Activated T-cell treated with anti-CD3 and anti-CD28 coated beads, Interleukin-2, amount 50 U/mL, for 4 hours (primary cell): ENCODE results near the gene OOSP1. TPM values are rescaled to one million over a fixed set of nuclear protein-coding genes. Genes with fewer than 3 reads are reported as not detected.
"Not testable (repeated sequence)": the region's sequence is repeated elsewhere in the genome, so short reads cannot be mapped to it uniquely, and the experiment has no call there.

Source experiments
- ATAC-seq, 2 donors: fragments of 200-7000 bp; cut with Tn5 transposase; one replicate each; pipeline ENCODE4 v1.10.0; 2021
- DNase-seq: peaks from one replicate; pipeline ENCODE4 v3.0.0-alpha.2; 2020
- H3K27me3 Mint-ChIP-seq: one replicate; pipeline ENCODE4 v1.8.0; 2021; ENCODE audit warnings: low read depth, mixed read lengths
- H3K36me3 Mint-ChIP-seq: one replicate; pipeline ENCODE4 v1.8.0; 2022; ENCODE audit warnings: mixed read lengths; ENCODE audit not compliant: insufficient read depth
- H3K4me1 Mint-ChIP-seq: one replicate; pipeline ENCODE4 v1.8.0; 2021; ENCODE audit warnings: low read depth, mixed read lengths
- H3K4me3 Mint-ChIP-seq: one replicate; pipeline ENCODE4 v1.8.0; 2021; ENCODE audit warnings: mild to moderate bottlenecking, moderate library complexity, mixed read lengths
- H3K9me3 Mint-ChIP-seq: one replicate; pipeline ENCODE4 v1.8.0; 2021; ENCODE audit warnings: mixed read lengths
- total RNA-seq, 3 donors: library from RNA; stranded (reverse); gene quantifications; one replicate each; pipeline ENCODE4 v1.2.1, GENCODE V29; 2021

The OOSP1 gene
- total RNA-seq = not detected

- H3K9me3 Mint-ChIP-seq = no peaks in the 10 kb centered on the region
- no peak within 1 kb of the TSS for H3K4me3 Mint-ChIP-seq
- H3K27me3 Mint-ChIP-seq = no peaks in the 10 kb centered on the region
- no peak for ATAC-seq
- DNase-seq = no peak
- H3K36me3 Mint-ChIP-seq = no peaks in the 10 kb centered on the region
- no peaks in the 10 kb centered on the region for H3K4me1 Mint-ChIP-seq
Observed at GRCh38 chr11:59938132-59938531, at the start of gene OOSP1. OOSP1 (plus strand) TSS chr11:59938432; CDS start chr11:59938455, 23 bp downstream.

DNA sequence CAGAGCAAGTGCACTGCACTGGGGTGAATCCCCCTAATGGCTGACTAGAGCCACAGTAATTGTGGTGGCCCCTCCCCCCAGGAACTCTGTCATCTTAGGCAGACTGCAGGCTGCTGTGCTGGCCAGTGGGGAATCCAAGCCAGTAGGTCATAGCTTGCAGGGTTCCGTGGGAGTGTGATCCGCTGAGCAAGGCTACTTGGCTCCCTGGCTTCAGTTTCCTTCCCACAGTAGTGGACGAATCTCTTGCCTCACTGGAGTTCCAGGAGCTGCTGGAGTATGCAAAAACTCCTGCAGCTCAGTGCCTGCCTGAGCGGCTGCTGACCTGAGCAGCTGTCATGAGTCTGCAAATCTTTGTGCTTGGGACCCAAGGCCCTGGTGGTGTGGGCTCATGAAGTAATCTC is 46.5 kb upstream of the OOSP1 start:
- ATAC-seq (no peak), DNase-seq (no peak)
- H3K4me1 Mint-ChIP-seq = no peaks in the 10 kb centered on the region
- H3K27me3 Mint-ChIP-seq = peaks cover 29% of the 10 kb centered on the region
- peaks cover 28% of the 10 kb centered on the region for H3K9me3 Mint-ChIP-seq
- no peak overlapping the region for H3K4me3 Mint-ChIP-seq
- no peaks in the 10 kb centered on the region for H3K36me3 Mint-ChIP-seq

DNA sequence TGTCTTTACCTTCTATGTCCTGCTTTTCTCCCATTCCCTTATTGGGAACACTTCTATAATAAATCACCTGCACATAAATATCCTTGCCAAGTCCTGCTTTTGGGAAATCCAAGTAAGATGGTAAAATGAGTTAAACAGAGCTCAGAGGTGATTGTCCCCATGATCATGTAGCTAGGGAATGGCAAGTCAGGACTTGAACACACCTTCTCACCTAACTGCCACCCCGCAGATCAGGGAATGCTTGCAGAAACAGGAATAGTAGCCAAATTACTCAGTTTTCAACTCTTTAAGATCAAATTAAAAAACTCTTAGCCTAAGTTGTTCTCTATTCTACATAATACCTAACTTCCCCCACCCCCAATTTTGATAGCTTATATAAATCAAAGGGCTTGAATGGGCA is 43.6 kb upstream of the OOSP1 start:
- DNase-seq (no peak), ATAC-seq (no peak)
- H3K27me3 Mint-ChIP-seq = peaks cover 22% of the 10 kb centered on the region
- no peaks in the 10 kb centered on the region for H3K36me3 Mint-ChIP-seq
- no peaks in the 10 kb centered on the region for H3K4me1 Mint-ChIP-seq
- peaks cover 14% of the 10 kb centered on the region for H3K9me3 Mint-ChIP-seq
- no peak overlapping the region for H3K4me3 Mint-ChIP-seq

DNA sequence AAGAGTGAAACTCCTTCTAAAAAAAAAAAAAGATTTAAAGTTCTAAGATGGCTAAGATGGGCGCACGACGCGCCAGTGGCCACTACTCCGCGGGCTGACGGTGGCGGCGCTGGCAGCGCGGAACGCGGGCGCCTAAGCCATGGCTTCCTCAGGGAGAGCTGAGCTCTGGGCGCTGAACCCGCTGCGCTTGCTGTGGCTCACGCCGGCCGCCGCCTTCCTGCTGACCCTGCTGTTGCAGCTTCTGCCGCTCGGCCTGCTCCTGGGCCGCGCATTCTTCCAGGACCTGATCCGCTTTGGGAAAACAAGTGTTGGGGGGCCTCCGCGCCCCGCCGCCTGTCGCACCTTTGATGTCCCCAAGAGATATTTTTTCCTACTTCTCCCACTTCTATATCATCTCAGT is 40.2 kb upstream of the OOSP1 start:
- Mint-ChIP-seq H3K4me3 (no peak overlapping the region), H3K36me3 (no peaks in the 10 kb centered on the region), H3K9me3 (no peaks in the 10 kb centered on the region), H3K4me1 (no peaks in the 10 kb centered on the region), H3K27me3 (peaks cover 18% of the 10 kb centered on the region)
- DNase-seq = no peak
- no peak for ATAC-seq

DNA sequence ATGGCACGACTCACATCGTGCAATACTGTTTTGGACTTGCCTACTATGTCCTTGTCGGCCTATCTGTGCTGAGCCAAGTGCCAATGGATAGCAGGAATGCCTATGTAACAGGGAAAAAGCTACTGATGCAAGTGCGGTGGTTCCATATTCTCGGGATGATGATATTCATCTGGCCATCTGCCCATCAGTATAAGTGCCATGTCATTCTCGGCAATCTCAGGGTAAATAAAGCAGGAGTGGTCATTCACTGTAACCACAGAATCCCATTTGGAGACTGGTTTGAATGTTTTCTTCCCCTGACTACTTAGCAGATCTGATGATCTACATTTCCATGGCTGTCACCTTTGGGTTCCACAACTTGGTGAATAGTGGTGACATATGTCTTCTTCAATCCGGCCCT is 39.6 kb upstream of the OOSP1 start:
- Mint-ChIP-seq H3K9me3 (no peaks in the 10 kb centered on the region), H3K4me1 (no peaks in the 10 kb centered on the region), H3K36me3 (no peaks in the 10 kb centered on the region), H3K4me3 (no peak overlapping the region), H3K27me3 (peaks cover 14% of the 10 kb centered on the region)
- ATAC-seq (no peak), DNase-seq (no peak)

DNA sequence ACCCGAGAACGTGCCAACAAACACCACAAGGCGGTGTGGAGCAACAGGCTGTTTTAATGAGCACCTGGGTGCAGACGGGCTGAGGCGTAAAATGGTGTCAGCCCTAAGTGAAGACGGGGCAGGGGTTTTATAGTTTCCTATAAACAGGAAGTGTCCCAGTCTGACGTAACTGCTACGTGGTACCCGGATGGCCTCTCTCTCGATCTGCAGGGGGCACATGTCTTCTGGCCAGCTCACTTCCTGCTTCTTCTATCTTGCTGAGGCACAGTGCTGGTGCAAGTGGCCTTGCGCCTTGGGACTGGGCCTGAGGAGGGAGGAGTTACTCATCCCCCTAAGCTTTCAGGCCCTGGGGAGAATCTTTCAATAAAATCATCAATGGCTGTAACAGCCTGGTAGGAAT is 38.7 kb upstream of the OOSP1 start:
- DNase-seq (no peak), ATAC-seq (no peak)
- Mint-ChIP-seq H3K27me3 (peaks cover 7% of the 10 kb centered on the region), H3K4me3 (no peak overlapping the region), H3K36me3 (no peaks in the 10 kb centered on the region), H3K4me1 (no peaks in the 10 kb centered on the region), H3K9me3 (no peaks in the 10 kb centered on the region)

GRCh38 chr11:59900366-59901126 is 37.7 kb upstream of the OOSP1 start:
- no peaks in the 10 kb centered on the region for H3K4me1 Mint-ChIP-seq
- H3K4me3 Mint-ChIP-seq = no peak overlapping the region
- ATAC-seq = no peak
- H3K27me3 Mint-ChIP-seq = peaks cover 4% of the 10 kb centered on the region
- H3K36me3 Mint-ChIP-seq = no peaks in the 10 kb centered on the region
- DNase-seq = no peak
- H3K9me3 Mint-ChIP-seq = no peaks in the 10 kb centered on the region

DNA sequence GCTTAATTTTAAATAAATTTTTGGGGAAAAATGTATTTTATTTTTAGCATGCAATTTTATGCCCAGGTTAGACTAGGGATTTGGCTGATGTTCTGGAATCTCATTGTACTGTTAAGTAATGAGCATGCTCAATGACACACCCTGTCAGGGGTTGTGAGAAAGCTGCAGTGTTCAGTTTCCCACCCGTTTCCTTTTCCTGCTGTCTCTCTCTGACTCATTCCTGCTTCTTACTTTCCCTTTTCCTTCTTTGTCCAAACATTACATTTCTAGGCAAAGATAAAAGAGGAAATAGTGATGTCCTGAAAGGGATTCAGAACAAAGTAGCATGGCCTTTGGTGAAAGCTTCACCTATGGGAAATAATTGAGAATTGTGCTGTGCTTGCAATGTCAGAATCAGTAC is 36.9 kb upstream of the OOSP1 start:
- H3K4me3 Mint-ChIP-seq = no peak overlapping the region
- peaks cover 3% of the 10 kb centered on the region for H3K27me3 Mint-ChIP-seq
- peaks cover 5% of the 10 kb centered on the region for H3K9me3 Mint-ChIP-seq
- ATAC-seq = no peak
- H3K4me1 Mint-ChIP-seq = no peaks in the 10 kb centered on the region
- no peaks in the 10 kb centered on the region for H3K36me3 Mint-ChIP-seq
- no peak for DNase-seq

GRCh38 chr11:59903569-59903968 is 34.7 kb upstream of the OOSP1 start:
- ATAC-seq, H3K9me3 Mint-ChIP-seq, H3K4me1 Mint-ChIP-seq, DNase-seq, H3K36me3 Mint-ChIP-seq, H3K27me3 Mint-ChIP-seq, H3K4me3 Mint-ChIP-seq: not testable (repeated sequence)

- Mint-ChIP-seq H3K27me3 (no peaks in the 10 kb centered on the region), H3K4me1 (no peaks in the 10 kb centered on the region), H3K36me3 (peaks cover 3% of the 10 kb centered on the region), H3K9me3 (peaks cover 27% of the 10 kb centered on the region), H3K4me3 (no peak overlapping the region)
- ATAC-seq (no peak), DNase-seq (no peak)
Observed at GRCh38 chr11:59918480-59918879, 19.8 kb upstream of the OOSP1 start.

DNA sequence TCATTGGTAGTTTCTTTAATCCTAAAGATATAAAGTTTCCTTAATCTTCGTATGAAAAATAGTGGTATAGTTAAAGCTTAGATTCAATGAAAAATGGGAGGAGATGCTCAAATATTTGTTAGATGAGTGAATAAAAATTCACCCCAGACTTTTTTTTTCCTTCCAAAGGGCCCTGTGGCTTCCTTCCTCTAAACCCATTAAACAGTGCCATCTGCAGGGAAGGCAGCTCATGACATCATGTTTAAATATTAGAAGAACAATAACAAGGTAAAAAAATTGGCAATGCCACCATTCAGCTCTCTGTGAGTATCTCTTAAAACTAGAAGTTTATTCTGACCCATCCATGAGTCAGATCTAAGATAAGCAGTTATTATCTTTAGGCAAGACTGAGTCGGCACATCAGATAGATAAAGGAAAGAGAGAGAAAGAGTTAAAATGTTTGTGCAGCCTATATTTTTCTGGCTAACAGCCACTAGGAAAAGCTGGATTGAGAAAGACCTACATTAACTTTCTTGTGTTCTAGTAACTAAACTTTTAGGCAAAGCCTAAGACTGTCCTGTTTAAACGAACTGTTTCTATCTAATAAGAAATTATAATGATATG is 19.1 kb upstream of the OOSP1 start:
- H3K4me1 Mint-ChIP-seq = no peaks in the 10 kb centered on the region

DNA sequence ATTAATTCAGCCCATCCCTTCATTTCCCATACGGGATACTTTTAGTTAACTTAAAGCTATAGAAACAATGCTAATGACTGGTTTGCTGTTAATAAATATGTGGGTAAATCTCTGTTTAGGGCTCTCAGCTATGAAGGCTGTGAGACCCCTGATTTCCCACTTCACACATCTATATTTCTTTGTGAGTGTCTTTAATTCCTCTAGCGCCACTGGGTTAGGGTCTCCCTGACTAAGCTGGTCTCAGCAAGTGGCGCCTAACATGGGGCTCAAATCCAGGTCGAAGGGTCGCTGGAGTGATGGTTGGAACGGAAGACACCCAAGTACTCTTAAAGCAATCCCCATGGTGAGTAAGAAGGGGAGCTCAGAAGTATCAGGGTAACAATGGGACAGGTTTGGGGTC is 14.4 kb upstream of the OOSP1 start:
- Mint-ChIP-seq H3K4me1 (no peaks in the 10 kb centered on the region), H3K36me3 (peaks cover 3% of the 10 kb centered on the region), H3K27me3 (no peaks in the 10 kb centered on the region), H3K4me3 (no peak overlapping the region), H3K9me3 (peaks cover 54% of the 10 kb centered on the region)
- DNase-seq = no peak
- ATAC-seq = no peak

More for the DNA sequence above, 19.1 kb upstream of the OOSP1 start:
- no peak for DNase-seq
- H3K36me3 Mint-ChIP-seq = peaks cover 3% of the 10 kb centered on the region
- H3K9me3 Mint-ChIP-seq = peaks cover 31% of the 10 kb centered on the region
- no peak for ATAC-seq
- H3K4me3 Mint-ChIP-seq = no peak overlapping the region
- no peaks in the 10 kb centered on the region for H3K27me3 Mint-ChIP-seq

- H3K4me1 Mint-ChIP-seq = no peaks in the 10 kb centered on the region
- no peak overlapping the region for H3K4me3 Mint-ChIP-seq
- H3K9me3 Mint-ChIP-seq = peaks cover 27% of the 10 kb centered on the region
- H3K36me3 Mint-ChIP-seq = peaks cover 3% of the 10 kb centered on the region
- peaks cover 4% of the 10 kb centered on the region for H3K27me3 Mint-ChIP-seq
- ATAC-seq (no peak), DNase-seq (no peak)
Observed at GRCh38 chr11:59931688-59932087, 6.5 kb upstream of the OOSP1 start.

- H3K4me3 Mint-ChIP-seq = no peak overlapping the region
- ATAC-seq (no peak), DNase-seq (no peak)
- H3K27me3 Mint-ChIP-seq = no peaks in the 10 kb centered on the region
- no peaks in the 10 kb centered on the region for H3K36me3 Mint-ChIP-seq
- no peaks in the 10 kb centered on the region for H3K4me1 Mint-ChIP-seq
- no peaks in the 10 kb centered on the region for H3K9me3 Mint-ChIP-seq
Observed at GRCh38 chr11:59938718-59939117, 486 bp downstream of the OOSP1 start.

- DNase-seq (no peak), ATAC-seq (no peak)
- no peaks in the 10 kb centered on the region for H3K36me3 Mint-ChIP-seq
- H3K4me3 Mint-ChIP-seq = no peak overlapping the region
- H3K27me3 Mint-ChIP-seq = peaks cover 2% of the 10 kb centered on the region
- H3K9me3 Mint-ChIP-seq = no peaks in the 10 kb centered on the region
- no peaks in the 10 kb centered on the region for H3K4me1 Mint-ChIP-seq
Observed at GRCh38 chr11:59939482-59939881, 1.2 kb downstream of the OOSP1 start.
